Left renal pelvis (tissue), 4 donors: ENCODE results near the gene CRLF3. TPM values are rescaled to one million over a fixed set of nuclear protein-coding genes. Genes with fewer than 3 reads are reported as not detected.
"Not testable (repeated sequence)": the region's sequence is repeated elsewhere in the genome, so short reads cannot be mapped to it uniquely, and the experiment has no call there.

ENCODE experiments used
- DNase-seq, 4 donors: peaks; one replicate each; pipeline ENCODE4 v3.0.0-alpha.2; 2013; ENCODE audit warnings: low read depth in 4 of 4, low spot score in 3 of 4
- polyA plus RNA-seq, 4 donors: library from polyadenylated mRNA; unstranded; fragments of 120-200 nt; gene quantifications; one replicate each; pipeline ENCODE4 v1.2.1, GENCODE V29; 2013; ENCODE audit not compliant: insufficient read length in 4 of 4

The CRLF3 gene
- polyA plus RNA-seq, 4 donors: 14.8 to 24.1 (median 17.9) TPM

DNA sequence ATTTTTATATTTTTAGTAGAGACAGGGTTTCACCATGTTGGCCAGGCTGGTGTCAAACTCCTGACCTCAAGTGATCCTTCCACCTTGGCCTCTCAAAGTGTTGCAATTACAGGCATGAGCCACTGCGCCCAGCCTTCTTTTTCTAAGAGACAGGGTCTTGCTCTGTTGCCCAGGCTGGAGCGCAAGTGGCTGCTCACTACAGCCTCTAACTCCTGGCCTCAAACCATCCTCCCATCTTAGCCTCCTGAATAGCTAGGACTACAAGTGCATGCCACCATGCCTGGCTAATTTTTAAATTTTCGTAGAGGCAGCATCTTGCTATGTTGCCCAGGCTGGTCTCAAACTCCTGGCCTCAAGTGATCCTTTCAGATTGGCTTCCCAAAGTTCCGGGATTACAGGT is 76.9 kb downstream of the CRLF3 start:
- DNase-seq: not testable (repeated sequence)

DNA sequence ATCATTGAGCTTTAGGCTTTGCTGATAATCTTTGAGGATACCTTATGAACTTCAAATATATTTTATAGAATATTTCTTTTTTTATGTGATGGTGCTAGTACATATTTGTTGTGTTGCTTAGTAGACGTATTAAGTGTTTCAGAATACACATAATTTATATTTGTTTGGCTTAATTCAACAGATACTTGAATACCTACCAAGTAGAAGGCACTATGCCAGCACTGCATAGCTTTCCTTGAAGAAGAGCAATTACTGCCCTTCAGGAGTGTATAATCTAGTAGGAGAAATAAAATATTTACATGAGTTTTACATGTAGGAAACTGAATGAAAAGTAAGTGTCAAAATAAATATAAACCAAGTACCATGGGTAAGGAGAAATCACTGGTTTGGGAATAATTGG is 81.8 kb downstream of the CRLF3 start:
- not testable (repeated sequence) for DNase-seq

DNA sequence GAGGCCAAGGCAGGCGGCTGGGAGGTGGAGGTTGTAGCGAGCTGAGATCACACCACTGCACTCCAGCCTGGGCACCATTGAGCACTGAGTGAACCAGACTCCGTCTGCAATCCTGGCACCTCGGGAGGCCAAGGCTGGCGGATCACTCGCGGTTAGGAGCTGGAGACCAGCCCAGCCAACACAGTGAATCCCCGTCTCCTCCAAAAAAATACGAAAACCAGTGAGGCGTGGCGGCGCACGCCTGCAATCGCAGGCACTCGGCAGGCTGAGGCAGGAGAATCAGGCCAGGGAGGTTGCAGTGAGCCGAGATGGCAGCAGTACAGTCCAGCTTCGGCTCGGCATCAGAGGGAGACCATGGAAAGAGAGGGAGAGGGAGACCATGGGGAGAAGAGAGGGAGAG is 88.1 kb downstream of the CRLF3 start:
- not testable (repeated sequence) for DNase-seq

DNA sequence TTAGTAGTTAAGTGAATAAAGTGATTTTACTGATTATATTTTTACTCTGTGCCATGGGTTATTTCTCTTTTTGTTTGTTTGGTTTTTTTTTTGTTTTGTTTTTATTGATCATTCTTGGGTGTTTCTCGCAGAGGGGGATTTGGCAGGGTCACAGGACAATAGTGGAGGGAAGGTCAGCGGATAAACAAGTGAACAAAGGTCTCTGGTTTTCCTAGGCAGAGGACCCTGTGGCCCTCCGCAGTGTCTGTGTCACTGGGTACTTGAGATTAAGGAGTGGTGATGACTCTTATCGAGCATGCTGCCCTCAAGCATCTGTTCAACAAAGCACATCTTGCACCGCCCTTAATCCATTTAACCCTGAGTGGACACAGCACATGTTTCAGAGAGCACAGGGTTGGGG is 88.8 kb downstream of the CRLF3 start:
- DNase-seq: not testable (repeated sequence)

DNA sequence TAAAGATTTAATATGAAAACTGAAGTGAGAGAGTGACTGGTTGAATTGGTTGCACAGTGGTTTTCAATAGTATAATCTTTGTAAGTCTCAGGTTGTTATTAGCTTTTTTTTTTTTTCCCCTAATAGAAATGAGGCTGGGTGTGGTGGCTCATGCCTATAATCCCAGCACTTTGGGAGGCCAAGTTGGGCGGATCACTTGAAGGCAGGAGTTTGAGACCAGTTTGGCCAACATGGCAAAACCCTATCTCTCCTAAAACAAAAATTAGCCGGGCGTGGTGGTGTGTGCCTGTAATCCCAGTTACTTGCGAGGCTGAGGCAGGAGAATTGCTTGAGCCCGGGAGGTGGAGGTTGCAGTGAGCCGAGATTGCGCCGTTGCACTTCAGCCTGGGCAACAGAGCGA is 89.3 kb downstream of the CRLF3 start:
- DNase-seq: not testable (repeated sequence)

DNA sequence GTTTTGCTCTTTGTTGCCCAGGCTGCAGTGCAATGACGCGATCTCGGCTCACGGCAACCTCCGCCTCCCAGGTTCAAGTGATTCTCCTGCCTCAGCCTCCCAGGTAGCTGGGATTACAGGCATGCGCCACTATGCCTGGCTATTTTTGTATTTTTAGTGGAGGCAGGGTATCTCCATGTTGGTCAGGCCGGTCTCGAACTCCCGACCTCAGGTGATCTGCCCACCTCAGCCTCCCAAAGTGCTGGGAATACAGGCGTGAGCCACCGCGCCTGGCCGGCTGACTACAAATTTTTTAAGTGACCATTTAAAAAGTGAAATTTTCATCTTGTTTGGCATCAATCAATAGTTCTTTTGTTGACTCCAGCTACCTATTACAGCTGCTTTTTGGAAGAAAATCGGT is 90.3 kb downstream of the CRLF3 start:
- not testable (repeated sequence) for DNase-seq

Other genes with a start within 250 kb of the CRLF3 start
- gene ATAD5, start 7.3 kb upstream of the CRLF3 start, polyA plus RNA-seq: 1 to 10 TPM; 5.2 to 8.5 (median 7.1) TPM
- 10 to 100 TPM; 21.3 to 26.8 (median 24.3) TPM for gene TEFM, start 81.5 kb upstream of the CRLF3 start, polyA plus RNA-seq
- 1 to 10 TPM; 3.1 to 8.5 (median 3.5) TPM for gene ADAP2, start 97.3 kb upstream of the CRLF3 start, polyA plus RNA-seq
- gene RNF135, start 146.3 kb upstream of the CRLF3 start, polyA plus RNA-seq: 10 to 100 TPM; 16.5 to 20.3 (median 17.9) TPM